GM13976 (cell line): ENCODE measurements around the gene MRPL9.

ENCODE experiments used
- DNase-seq: peaks from one replicate; pipeline ENCODE4 v3.0.0; 2012; ENCODE audit warnings: low spot score
- in situ Hi-C: fragments of 300-500 bp; cut with MboI; formaldehyde crosslinking; loops from one replicate; pipeline ENCODE4 v1.12.0; 2022; ENCODE audit warnings: low sequenced_read_pairs, mixed read lengths, inconsistent platforms; ENCODE audit not compliant: unreplicated experiment
- TF ChIP-seq, protein P1 (sequence below): IDR thresholded peaks from 2 replicates; pipeline ENCODE4 v1.5.1; 2012; ENCODE audit warnings: borderline replicate concordance, mild to moderate bottlenecking; ENCODE audit not compliant: insufficient read depth; ENCODE audit errors: extremely low read depth, missing control alignments, control extremely low read depth

MRPL9 gene

DNA sequence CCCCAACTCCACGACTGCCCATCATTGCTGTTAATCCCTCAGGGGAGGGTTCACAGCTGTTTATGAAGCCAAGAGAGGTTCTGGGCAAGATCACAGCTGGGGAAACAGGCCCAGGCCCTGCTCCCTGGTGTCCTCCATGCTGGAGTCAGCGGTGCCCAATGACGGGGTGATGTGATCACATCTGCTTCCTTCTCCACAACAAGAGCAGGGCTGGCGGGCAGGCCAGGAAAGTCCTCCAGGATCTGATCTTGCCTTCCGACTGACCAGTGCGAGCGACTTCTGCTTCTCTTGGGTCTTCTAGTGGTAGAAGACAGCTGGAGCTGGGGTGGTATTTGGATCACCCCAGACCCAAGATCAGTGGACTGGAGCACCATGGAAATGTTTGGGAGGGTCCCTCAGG lies 42.9 kb upstream of the MRPL9 start:
- in situ Hi-C loops: no loop called here
- TF ChIP-seq, protein P1, sequence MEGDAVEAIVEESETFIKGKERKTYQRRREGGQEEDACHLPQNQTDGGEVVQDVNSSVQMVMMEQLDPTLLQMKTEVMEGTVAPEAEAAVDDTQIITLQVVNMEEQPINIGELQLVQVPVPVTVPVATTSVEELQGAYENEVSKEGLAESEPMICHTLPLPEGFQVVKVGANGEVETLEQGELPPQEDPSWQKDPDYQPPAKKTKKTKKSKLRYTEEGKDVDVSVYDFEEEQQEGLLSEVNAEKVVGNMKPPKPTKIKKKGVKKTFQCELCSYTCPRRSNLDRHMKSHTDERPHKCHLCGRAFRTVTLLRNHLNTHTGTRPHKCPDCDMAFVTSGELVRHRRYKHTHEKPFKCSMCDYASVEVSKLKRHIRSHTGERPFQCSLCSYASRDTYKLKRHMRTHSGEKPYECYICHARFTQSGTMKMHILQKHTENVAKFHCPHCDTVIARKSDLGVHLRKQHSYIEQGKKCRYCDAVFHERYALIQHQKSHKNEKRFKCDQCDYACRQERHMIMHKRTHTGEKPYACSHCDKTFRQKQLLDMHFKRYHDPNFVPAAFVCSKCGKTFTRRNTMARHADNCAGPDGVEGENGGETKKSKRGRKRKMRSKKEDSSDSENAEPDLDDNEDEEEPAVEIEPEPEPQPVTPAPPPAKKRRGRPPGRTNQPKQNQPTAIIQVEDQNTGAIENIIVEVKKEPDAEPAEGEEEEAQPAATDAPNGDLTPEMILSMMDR: no peak
- no peak for DNase-seq

DNA sequence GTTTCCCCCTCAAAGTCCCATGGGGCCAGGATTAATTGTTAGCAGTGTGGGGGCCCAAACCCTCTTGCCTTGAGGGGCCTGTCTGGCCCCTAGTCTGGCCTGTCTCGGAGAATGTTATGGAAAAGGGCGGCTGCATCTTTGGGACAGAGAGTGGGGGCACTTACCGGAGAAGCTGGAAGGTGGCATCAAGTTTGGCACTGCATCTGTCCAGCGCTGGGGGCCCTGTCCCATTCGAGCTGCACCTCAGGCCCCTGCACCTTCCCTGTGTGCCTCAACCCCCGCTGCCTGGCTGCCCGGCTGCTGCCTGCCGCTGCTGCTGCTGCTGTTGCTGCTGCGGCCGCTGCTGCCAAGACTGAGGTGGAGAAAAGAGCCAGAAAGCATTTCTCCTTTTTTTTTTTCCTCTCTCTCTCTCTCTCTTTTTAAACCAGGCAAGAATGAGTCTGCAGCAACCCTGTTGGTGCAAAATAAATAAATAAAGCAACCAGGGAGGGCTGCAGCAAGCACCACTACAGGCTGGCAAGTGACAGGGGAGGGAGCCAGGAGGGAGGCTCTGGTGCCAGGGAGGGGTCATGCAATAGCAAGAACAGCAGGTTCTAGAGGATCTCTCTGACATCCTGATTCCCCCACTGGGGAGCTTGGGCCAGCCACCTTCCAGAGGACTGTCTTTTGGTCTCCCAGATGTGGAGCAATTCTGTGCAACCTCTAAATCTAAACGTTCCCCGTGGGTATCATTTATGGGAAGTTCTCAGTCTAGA lies 41.9 kb upstream of the MRPL9 start, which contains the start of gene LINGO4:
LINGO4 (minus strand) TSS at position 354 of the 755 bp plus-strand sequence. CDS start 2,715 bp downstream, outside the sequence.
- in situ Hi-C loops: no loop called here
- DNase-seq: no peak
- TF ChIP-seq, protein P1: no peak

DNA sequence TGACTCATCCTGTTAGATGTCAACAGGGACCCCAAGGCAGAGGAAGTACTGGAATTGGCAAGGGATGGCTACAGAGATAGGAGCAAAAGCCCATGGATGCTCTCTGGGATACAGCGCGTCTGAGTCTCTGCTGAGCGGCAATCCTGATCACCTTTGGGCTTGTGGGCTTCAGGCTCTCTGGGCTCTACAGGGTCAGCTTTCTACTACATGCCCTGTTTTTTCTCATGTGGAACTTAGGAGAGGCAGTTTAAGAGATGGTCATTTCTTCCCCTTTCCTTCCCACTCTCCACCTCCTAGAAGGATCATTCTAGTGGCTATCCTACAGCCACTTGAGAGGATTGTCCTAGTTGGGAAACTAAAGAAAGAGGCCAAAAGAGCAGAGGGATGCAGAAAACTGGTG lies 40.6 kb upstream of the MRPL9 start:
- no peak for DNase-seq
- TF ChIP-seq, protein P1: no peak
- in situ Hi-C loops: no loop called here

DNA sequence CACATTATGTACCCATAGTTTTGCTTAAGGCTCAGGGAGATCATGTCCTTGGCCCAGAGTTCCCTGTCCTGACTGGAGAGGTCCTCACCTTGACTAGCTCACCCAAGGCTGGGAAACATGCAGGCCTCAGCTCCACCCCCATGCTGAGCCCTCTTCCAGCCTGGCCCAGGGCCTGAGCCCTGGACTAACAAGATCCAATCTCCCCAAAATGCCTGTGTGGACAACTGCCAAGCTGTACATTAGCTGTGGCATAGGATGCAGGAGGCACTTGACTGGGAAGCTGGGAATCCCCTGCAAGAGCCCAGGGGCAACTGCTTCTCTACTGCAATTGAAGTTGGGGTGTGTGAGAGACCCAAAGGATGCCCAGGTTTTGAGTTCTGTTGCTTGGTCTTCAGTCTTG lies 39.9 kb upstream of the MRPL9 start:
- DNase-seq: no peak
- in situ Hi-C loops: no loop called here
- TF ChIP-seq, protein P1: no peak

DNA sequence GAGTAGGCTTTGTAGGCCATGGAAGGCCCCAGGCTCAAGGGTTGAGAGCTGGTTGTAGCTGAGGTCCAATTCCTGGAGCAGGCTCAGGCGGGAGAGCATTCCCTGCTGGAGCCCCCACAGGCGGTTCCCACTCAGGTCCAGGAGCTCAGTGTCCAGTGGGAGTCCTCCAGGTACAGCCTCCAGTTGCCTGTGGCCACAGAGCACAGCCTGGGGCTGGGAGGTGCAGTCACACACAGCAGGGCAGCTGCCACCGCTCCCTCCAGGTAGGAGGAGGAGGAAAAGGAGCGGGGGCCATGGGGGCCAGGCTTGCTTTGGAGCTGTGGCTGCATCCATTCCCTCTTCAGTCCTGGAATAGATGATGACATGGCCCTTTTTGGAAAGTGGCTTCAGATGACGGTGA lies 39.1 kb upstream of the MRPL9 start:
- in situ Hi-C loops: no loop called here
- TF ChIP-seq, protein P1: no peak
- no peak for DNase-seq

DNA sequence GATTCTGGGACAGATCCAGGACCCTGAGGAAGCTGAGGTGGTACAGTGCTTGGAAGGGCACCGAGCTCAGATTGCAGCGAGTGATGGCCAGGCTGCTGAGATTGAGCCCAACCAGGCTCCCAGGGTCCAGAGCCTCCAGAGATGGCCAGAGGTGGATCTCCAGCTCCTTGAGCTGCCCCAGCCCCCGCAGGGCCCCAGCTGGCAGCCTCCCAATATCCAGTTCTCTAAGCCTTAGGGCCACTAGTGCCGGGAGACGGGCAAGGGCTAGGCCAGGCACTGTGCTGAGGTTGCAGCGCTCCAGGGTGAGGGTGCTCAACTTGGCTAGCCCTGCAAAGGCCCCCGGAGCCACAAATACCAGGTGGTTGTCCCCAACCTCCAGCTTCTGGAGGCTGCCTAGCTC lies 38.5 kb upstream of the MRPL9 start:
- peak; percentile 14 for DNase-seq
- in situ Hi-C loops: no loop called here
- TF ChIP-seq, protein P1: no peak
